Activated T-helper 2 cell treated with anti-CD3 and anti-CD28 coated beads, Interferon-gamma antibody, Interleukin-2, Interleukin-4, amounts not matched to agents 10 μg/mL and 5 μg/mL and 100 μg/mL, durations not matched to agents 14 hours and 24 hours and 36 hours (primary cell): ENCODE results near the gene ATP6V1F. TPM values are rescaled to one million over a fixed set of nuclear protein-coding genes. Genes with fewer than 3 reads are reported as not detected.

Experiments
- DNase-seq: peaks from one replicate; pipeline ENCODE4 v3.0.0; 2021; ENCODE audit warnings: low spot score
- H3K27ac Mint-ChIP-seq: one replicate; pipeline ENCODE4 v1.8.0; 2021; ENCODE audit warnings: mixed read lengths
- H3K27me3 Mint-ChIP-seq: one replicate; pipeline ENCODE4 v1.8.0; 2021; ENCODE audit warnings: low read depth, mixed read lengths
- H3K36me3 Mint-ChIP-seq: one replicate; pipeline ENCODE4 v1.8.0; 2021; ENCODE audit warnings: low read depth, mixed read lengths
- H3K4me1 Mint-ChIP-seq: one replicate; pipeline ENCODE4 v1.8.0; 2021; ENCODE audit warnings: low read depth, mixed read lengths
- H3K4me3 Mint-ChIP-seq: one replicate; pipeline ENCODE4 v1.8.0; 2021; ENCODE audit warnings: low read depth, mild to moderate bottlenecking, moderate library complexity, mixed read lengths
- H3K9me3 Mint-ChIP-seq: one replicate; pipeline ENCODE4 v1.8.0; 2021; ENCODE audit warnings: mixed read lengths
- intact Hi-C: fragments of 100-400 bp; cut with micrococcal nuclease; formaldehyde crosslinking; loops from one replicate; pipeline ENCODE4 v1.15.1; 2023
- total RNA-seq: library from RNA; stranded (reverse); gene quantifications from 2 replicates; pipeline ENCODE4 v1.2.3, GENCODE V29; 2022

The ATP6V1F gene
- total RNA-seq, 1 donor from 2014 or later = 123 TPM

DNA sequence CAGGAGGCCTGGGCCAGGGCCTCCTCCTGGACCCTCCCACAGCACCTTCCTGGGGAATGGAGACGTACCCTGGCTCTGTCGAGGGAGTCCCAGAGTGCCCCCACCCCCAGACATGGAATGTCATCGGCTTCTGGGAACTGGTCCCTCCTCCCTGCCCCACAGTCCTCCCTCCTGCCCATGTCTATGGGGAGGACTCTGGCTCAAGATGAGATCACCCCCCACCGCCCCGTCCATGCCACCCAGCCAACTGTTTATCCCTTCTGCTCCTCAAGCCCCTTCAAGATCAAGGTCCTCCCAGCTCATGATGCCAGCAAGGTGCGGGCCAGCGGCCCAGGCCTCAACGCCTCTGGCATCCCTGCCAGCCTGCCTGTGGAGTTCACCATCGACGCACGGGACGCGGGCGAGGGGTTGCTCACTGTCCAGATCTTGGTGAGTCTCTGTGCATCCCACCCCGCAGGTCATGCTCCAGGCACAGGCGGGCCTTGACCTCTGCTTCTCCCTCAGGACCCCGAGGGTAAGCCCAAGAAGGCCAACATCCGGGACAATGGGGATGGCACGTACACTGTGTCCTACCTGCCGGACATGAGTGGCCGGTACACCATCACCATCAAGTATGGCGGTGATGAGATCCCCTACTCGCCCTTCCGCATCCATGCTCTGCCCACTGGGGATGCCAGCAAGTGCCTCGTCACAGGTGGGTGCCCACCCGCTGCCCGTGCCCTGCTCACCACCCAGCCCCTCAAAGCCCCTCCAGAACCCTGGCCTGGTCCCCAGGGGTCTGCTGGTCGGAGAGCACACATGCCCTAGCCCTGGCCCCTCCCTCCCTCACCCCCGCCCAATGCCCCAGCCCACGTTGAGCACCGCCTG, 14.1 kb upstream of the ATP6V1F start:
- DNase-seq = no peak
- Mint-ChIP-seq H3K4me1 (no peaks in the 10 kb centered on the region), H3K4me3 (no peak overlapping the region), H3K27ac (no peak overlapping the region), H3K27me3 (no peaks in the 10 kb centered on the region), H3K36me3 (no peaks in the 10 kb centered on the region), H3K9me3 (no peaks in the 10 kb centered on the region)
- intact Hi-C loops = no loop called here

DNA sequence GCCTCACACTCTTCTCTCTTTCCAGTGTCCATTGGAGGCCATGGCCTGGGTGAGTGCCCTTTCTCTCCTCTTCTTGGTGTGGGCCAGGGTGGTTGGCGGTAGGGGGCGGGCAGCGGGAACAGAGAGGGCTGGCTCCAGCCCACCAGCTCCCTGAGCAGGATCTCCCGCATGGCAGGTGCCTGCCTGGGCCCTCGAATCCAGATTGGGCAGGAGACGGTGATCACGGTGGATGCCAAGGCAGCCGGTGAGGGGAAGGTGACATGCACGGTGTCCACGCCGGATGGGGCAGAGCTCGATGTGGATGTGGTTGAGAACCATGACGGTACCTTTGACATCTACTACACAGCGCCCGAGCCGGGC, 13.5 kb upstream of the ATP6V1F start:
- no peaks in the 10 kb centered on the region for H3K4me1 Mint-ChIP-seq
- H3K4me3 Mint-ChIP-seq = no peak overlapping the region
- DNase-seq = no peak
- H3K27me3 Mint-ChIP-seq = no peaks in the 10 kb centered on the region
- no peaks in the 10 kb centered on the region for H3K36me3 Mint-ChIP-seq
- H3K9me3 Mint-ChIP-seq = no peaks in the 10 kb centered on the region
- intact Hi-C loops = no loop called here
- no peak overlapping the region for H3K27ac Mint-ChIP-seq

DNA sequence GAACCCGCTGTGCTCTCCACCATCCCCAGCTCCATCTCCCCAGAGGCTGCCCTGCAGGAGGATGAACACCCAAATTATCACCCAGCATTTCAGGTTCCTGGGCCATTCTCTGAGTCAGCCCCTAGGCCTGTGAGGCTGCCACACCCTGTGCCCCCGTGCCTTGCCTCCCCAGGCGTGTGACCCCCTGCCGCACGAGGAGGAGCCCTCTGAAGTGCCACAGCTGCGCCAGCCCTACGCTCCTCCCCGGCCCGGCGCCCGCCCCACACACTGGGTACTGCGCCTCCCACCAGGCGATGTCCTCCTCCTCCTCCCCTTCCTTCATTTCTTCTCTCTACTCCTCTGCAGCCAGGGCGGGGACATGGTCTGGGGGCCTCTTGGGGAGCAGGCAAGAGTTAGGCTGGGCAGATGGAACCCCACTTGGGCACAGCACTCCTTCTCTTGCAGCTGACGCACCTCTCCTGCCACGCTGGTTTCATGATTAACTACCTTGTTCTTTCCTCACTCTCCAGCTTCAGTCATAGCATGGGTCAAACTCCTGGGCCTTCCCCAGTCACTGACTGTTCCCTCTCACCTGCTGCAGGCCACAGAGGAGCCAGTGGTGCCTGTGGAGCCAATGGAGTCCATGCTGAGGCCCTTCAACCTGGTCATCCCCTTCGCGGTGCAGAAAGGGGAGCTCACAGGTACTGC, 12.7 kb upstream of the ATP6V1F start:
- no peak overlapping the region for H3K27ac Mint-ChIP-seq
- intact Hi-C loops = no loop called here
- no peaks in the 10 kb centered on the region for H3K36me3 Mint-ChIP-seq
- H3K9me3 Mint-ChIP-seq = no peaks in the 10 kb centered on the region
- no peaks in the 10 kb centered on the region for H3K4me1 Mint-ChIP-seq
- no peak overlapping the region for H3K4me3 Mint-ChIP-seq
- no peak for DNase-seq
- H3K27me3 Mint-ChIP-seq = no peaks in the 10 kb centered on the region

DNA sequence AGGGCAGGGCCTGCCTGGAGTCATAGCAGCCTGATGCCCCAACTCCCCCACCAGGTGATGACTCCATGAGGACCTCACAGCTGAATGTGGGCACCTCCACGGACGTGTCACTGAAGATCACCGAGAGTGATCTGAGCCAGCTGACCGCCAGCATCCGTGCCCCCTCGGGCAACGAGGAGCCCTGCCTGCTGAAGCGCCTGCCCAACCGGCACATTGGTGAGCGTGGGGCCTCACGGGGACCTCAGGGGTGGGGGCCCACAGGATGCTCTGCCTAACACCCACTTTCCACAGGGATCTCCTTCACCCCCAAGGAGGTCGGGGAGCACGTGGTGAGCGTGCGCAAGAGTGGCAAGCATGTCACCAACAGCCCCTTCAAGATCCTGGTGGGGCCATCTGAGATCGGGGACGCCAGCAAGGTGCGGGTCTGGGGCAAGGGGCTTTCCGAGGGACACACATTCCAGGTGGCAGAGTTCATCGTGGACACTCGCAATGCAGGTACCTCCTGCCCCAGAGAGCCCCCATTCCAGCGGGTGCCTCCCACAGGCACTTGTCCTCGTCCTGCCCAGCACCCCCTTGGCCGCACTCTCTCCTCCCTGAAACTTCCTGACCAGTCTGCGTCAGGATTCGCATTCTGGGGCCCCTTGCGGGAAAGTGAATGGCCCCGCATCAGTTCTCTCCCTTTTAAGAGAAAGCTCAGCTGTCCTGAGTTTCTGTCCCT, 10.0 kb upstream of the ATP6V1F start:
- Mint-ChIP-seq H3K27ac (no peak overlapping the region), H3K4me3 (no peak overlapping the region), H3K27me3 (no peaks in the 10 kb centered on the region), H3K36me3 (no peaks in the 10 kb centered on the region), H3K4me1 (no peaks in the 10 kb centered on the region), H3K9me3 (no peaks in the 10 kb centered on the region)
- no peak for DNase-seq
- intact Hi-C loops = no loop called here

DNA sequence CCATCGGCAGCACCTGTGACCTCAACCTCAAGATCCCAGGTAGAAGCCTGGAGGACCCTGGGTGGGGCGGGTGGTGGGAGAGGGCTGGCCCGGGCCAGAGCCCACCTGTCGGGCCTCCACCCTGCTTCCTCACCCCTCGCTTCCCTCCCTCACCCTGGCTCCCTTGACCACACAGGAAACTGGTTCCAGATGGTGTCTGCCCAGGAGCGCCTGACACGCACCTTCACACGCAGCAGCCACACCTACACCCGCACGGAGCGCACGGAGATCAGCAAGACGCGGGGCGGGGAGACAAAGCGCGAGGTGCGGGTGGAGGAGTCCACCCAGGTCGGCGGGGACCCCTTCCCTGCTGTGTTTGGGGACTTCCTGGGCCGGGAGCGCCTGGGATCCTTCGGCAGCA, 8.9 kb upstream of the ATP6V1F start:
- H3K36me3 Mint-ChIP-seq = no peaks in the 10 kb centered on the region
- no peaks in the 10 kb centered on the region for H3K27me3 Mint-ChIP-seq
- DNase-seq = no peak
- intact Hi-C loops = no loop called here
- H3K9me3 Mint-ChIP-seq = no peaks in the 10 kb centered on the region
- H3K4me1 Mint-ChIP-seq = no peaks in the 10 kb centered on the region
- H3K27ac Mint-ChIP-seq = no peak overlapping the region
- no peak overlapping the region for H3K4me3 Mint-ChIP-seq

DNA sequence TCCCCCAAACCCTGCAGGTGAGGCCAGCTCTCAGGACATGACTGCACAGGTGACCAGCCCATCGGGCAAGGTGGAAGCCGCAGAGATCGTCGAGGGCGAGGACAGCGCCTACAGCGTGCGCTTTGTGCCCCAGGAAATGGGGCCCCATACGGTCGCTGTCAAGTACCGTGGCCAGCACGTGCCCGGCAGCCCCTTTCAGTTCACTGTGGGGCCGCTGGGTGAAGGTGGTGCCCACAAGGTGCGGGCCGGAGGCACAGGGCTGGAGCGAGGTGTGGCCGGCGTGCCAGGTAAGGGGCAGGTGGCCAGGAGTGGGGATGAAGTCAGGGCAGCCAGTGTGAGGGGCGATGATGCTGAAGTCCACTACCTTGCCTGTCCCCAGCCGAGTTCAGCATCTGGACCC, 8.3 kb upstream of the ATP6V1F start:
- no peaks in the 10 kb centered on the region for H3K9me3 Mint-ChIP-seq
- H3K4me1 Mint-ChIP-seq = no peaks in the 10 kb centered on the region
- H3K27me3 Mint-ChIP-seq = no peaks in the 10 kb centered on the region
- no peak overlapping the region for H3K27ac Mint-ChIP-seq
- H3K36me3 Mint-ChIP-seq = no peaks in the 10 kb centered on the region
- DNase-seq = no peak
- intact Hi-C loops = no loop called here
- no peak overlapping the region for H3K4me3 Mint-ChIP-seq

DNA sequence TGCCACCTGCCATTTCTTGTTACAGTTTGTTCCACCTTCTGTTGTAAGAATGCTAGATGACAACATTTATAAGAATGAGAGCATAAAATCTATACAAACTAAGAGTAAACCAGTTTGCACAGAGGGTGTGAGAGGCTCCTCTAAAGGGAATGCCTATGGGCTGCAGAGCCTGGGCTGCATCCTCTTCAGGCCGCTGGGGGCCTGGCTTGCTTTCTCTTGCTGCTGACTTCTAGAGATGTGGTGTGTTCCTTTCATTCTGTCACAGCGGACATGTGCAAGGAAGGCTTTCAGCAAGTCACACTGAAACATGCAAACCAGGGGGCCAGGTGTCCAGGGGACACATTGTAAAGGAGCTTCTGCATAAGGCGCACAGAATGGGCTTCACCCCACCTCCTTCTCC, 7.1 kb upstream of the ATP6V1F start:
- Mint-ChIP-seq H3K4me1 (no peaks in the 10 kb centered on the region), H3K9me3 (no peaks in the 10 kb centered on the region), H3K27me3 (no peaks in the 10 kb centered on the region), H3K4me3 (no peak overlapping the region), H3K36me3 (no peaks in the 10 kb centered on the region), H3K27ac (no peak overlapping the region)
- intact Hi-C loops = no loop called here
- no peak for DNase-seq

DNA sequence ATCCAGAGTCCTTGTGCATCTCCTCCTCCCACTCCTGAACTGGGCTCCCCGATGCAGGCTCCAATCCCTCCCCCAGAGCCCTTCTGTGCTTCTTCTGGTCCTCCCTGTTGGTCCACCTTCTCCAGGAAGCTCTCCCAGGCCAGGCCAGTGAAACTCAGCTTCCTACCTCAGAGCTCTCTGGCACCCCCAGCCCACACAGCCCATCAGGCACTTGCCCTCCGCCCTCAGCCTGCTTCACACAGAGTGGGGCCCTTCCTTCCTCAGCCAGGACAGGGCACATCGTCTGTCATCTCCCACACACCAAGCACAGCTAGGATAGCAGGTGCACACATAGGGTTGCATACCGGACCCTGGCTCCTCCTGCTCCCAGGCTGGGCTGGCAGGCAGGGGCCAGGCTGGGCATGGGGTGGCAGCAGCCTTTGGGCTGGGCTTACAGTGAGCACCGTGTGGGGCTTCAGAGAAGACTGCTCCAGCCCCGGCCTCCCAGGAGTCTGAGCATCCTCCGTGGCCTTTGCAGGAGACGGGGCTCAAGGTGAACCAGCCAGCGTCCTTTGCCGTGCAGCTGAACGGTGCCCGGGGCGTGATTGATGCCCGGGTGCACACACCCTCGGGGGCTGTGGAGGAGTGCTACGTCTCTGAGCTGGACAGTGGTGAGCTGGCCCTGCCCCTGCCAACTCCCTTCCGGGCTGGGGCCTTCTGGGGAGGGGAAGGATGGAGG, 6.5 kb upstream of the ATP6V1F start:
- no peak overlapping the region for H3K27ac Mint-ChIP-seq
- H3K36me3 Mint-ChIP-seq = no peaks in the 10 kb centered on the region
- H3K9me3 Mint-ChIP-seq = no peaks in the 10 kb centered on the region
- H3K27me3 Mint-ChIP-seq = no peaks in the 10 kb centered on the region
- intact Hi-C loops = no loop called here
- H3K4me3 Mint-ChIP-seq = no peak overlapping the region
- DNase-seq = no peak
- no peaks in the 10 kb centered on the region for H3K4me1 Mint-ChIP-seq

DNA sequence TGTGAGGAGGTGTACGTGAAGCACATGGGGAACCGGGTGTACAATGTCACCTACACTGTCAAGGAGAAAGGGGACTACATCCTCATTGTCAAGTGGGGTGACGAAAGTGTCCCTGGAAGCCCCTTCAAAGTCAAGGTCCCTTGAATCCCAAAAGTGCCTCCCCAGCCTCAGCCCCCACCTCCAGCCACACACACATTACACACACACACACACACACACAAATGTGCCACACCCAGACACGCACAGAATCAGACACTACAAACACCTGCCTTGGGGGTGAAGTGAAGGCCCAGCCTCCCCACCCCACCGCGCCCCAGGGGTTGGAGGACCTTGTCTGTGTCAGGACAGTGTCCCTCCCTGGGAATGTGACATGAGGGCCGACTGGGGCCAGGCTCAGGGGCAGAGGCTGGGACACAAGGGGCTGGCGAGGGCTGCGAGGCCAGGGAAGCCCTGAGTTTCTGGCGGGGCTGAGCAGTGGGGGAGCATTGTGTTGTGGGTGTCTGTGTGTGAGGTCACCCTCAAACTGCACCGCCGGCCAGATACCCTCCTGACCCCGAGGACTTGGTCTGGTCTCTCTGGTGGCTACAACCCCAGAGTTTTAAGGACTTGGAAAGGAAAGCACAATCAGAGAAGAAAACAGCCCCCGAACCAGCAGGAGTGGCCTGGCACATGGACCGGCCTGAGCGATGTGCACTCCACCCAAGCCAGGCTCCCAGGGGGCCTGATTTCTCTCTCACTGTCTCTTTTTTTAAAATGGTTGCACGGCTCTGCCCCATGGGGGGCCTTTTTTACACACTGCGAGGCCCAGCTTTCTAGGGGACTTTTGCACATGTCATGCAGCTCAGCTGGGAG, 4.0 kb upstream of the ATP6V1F start:
- Mint-ChIP-seq H3K36me3 (peaks cover 3% of the 10 kb centered on the region), H3K4me1 (peaks cover 6% of the 10 kb centered on the region), H3K27me3 (no peaks in the 10 kb centered on the region), H3K27ac (no peak overlapping the region), H3K4me3 (no peak overlapping the region), H3K9me3 (no peaks in the 10 kb centered on the region)
- DNase-seq = no peak
- intact Hi-C loops = no loop called here

DNA sequence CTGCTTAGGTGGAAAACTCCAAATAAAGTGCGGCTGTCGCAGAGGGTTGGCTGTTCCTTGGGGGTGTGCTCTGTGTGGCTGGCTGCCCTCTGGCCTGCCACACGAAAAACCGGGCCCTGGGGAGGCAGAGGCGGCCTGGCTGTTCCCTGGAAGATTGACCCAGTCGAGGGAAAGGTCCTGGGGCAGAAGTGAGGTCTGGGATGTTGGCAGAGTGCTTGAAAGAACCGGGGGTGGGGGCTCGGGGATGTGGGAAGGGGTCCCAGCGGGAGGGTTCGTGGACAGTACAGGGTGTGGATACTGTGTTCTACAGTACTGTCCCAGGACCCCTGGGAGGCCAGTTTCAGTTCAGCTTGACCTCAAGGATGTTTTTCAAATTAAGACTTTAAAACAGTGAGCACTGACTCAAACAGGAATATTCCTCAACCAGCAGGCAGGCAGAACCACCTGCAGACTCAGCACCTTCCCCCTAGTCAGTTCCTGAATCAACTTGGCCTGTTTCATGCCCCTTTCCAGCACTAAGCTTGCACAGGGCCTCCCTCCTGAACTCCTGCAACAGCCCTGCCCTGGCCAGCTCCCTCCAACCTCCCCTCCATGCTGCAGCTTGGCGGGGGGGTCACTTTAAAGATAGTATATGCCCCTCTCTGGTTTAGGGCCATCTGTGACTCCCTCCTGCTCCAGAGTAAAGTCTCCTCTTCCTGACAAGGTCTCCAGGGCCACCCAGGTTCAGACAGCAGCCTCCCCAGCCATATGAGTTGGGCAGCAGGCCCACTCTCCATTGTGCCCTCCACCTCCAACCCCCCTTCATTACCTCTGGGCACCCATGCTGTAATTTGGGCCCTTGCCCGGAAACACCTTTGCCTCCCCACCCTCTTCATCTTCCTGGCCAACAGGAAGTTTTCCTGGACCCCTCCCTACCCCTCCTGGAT, 3.2 kb upstream of the ATP6V1F start:
- Mint-ChIP-seq H3K27me3 (no peaks in the 10 kb centered on the region), H3K27ac (no peak overlapping the region), H3K4me3 (no peak overlapping the region), H3K36me3 (peaks cover 3% of the 10 kb centered on the region), H3K9me3 (no peaks in the 10 kb centered on the region), H3K4me1 (peaks cover 10% of the 10 kb centered on the region)
- intact Hi-C loops = no loop called here
- DNase-seq = no peak
